Fibroblast of pulmonary artery (primary cell): Measurements from ENCODE around the gene PPFIBP1.

ENCODE experiments used
- DNase-seq: peaks from one replicate; pipeline ENCODE4 v3.0.0-alpha.2; 2010; ENCODE audit warnings: low read depth
- H3K4me3 ChIP-seq: replicated peaks from 2 replicates; pipeline ENCODE4 v1.5.1; 2011; ENCODE audit warnings: low read depth, mild to moderate bottlenecking, control low read depth, low read length, moderate library complexity
- CTCF ChIP-seq: IDR thresholded peaks from 2 replicates; pipeline ENCODE4 v1.5.1; 2011; ENCODE audit warnings: mild to moderate bottlenecking, control low read depth, low read length, inconsistent platforms; ENCODE audit errors: missing control alignments

Gene PPFIBP1

GRCh38 chr12:27680619-27681018 is 156.6 kb downstream of the PPFIBP1 start:
- no peak for DNase-seq
- no peak for TF ChIP-seq CTCF

GRCh38 chr12:27682534-27682933 is 158.5 kb downstream of the PPFIBP1 start:
- peak; percentile 50 for DNase-seq
- TF ChIP-seq CTCF = no peak
- no peak overlapping the region for H3K4me3 ChIP-seq

More at GRCh38 chr12:27680619-27681018, 156.6 kb downstream of the PPFIBP1 start:
- H3K4me3 ChIP-seq = no peak overlapping the region

DNA sequence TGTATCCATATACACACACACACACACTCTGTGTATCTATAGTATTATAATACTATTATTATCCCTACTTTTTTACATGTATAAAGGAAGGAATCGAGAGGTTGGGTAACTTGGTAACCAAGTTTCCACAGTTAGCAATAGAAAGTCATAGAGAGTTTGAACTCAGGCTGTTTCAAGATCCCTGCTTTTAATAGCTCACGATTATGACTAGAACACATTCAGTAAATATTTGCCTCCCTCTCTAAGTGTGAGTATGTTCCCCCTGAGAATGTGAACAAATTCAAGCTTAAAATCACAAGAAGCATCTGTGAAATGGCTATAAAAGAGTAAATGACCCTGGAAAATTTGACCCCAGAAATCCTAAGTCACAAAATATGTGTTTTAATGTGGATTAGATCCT is 161.3 kb downstream of the PPFIBP1 start:
- TF ChIP-seq CTCF = no peak
- no peak for DNase-seq
- no peak overlapping the region for H3K4me3 ChIP-seq

- DNase-seq = no peak
- no peak for TF ChIP-seq CTCF
- no peak overlapping the region for H3K4me3 ChIP-seq
These were observed 162.1 kb downstream of the PPFIBP1 start for GRCh38 chr12:27686147-27686546.

DNA sequence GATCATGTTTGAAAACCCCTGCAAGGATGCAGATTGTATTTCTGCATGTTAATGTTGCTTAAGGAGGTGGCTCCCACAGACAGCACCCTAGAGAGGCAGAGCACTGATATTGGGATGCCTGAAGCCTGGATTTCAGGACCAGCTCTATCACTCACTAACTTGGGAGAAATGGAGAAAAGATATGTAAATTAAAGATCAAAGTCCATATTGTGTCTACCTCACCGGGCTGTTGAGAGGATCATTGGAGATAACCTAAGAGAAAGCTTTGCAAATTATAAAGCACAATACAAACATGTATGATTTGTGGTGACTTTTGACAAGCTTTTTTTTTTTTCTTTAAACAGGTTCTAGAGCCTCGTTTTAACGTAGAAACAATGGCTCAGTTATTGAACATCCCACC is 164.7 kb downstream of the PPFIBP1 start:
- DNase-seq = no peak
- no peak overlapping the region for H3K4me3 ChIP-seq
- no peak for TF ChIP-seq CTCF

DNA sequence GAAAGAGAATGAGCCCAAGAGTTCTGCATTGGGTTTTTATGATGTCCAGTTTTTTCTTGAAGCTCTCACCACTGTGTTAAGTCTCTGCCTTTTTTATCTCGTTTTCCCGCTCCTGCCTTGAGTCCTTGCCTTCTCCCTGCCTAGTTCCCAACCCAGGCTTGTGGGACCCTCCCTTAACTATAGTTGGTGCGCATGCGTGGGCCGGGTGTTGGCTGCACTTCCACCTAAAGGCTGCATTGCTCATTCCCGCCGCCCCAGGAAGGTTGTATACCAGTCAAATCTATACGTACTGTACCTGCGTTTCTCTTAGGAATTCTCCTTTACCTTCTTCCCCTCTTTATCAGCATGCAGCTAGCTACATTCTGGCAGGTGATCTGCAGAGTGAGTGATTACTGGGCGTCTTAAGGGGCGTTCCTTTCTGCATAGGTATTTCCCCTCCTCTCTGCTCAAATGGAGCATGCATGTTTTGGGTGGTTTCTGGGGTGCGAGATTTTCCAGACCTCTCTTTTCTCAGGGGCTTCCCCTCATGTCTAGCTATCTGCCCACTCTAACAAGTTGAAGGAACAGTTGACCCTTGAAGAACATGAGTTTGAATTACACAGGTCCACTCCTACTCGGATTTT is 165.7 kb downstream of the PPFIBP1 start:
- no peak for TF ChIP-seq CTCF
- no peak overlapping the region for H3K4me3 ChIP-seq
- DNase-seq = no peak

DNA sequence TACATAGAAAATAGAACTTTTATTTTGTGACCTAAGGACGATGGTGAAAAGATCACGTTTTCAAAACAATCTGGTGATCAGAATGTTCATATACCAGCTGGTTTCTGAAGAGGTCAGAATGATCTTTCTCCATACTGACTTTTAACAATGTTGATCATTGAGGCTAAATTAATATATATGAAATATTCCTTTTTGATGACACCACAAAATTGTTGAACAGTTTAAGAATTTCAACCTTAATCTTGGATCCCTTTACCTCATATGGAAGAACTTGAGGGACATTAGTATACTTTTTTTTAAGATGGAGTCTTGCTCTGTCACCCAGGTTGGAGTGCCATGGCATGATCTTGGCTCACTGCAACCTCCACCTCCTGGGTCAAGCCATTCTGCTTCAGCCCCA is 169.4 kb downstream of the PPFIBP1 start:
- no peak for TF ChIP-seq CTCF
- DNase-seq = no peak
- no peak overlapping the region for H3K4me3 ChIP-seq
